Nephron progenitor cell (in vitro differentiated cells): ENCODE measurements around the gene SPAAR.

Source experiments
- DNase-seq: peaks from one replicate; pipeline ENCODE4 v3.0.0; 2021
- H3K27ac Mint-ChIP-seq: 2 replicates; pipeline ENCODE4 v1.8.0; 2021; ENCODE audit warnings: mild to moderate bottlenecking, moderate library complexity, mixed read lengths
- H3K27me3 Mint-ChIP-seq: 2 replicates; pipeline ENCODE4 v1.8.0; 2021; ENCODE audit warnings: mild to moderate bottlenecking, low read depth, mixed read lengths; ENCODE audit not compliant: poor library complexity
- H3K36me3 Mint-ChIP-seq: 2 replicates; pipeline ENCODE4 v1.8.0; 2021; ENCODE audit warnings: low read depth, mixed read lengths
- H3K4me1 Mint-ChIP-seq: 2 replicates; pipeline ENCODE4 v1.8.0; 2021; ENCODE audit warnings: mixed read lengths
- H3K4me3 Mint-ChIP-seq: 2 replicates; pipeline ENCODE4 v1.8.0; 2021; ENCODE audit warnings: mild to moderate bottlenecking, moderate library complexity, mixed read lengths
- H3K9me3 Mint-ChIP-seq: 2 replicates; pipeline ENCODE4 v1.8.0; 2021; ENCODE audit warnings: mild to moderate bottlenecking, moderate library complexity, mixed read lengths
- CTCF ChIP-seq: fragments of 200-600 bp; sonication (generic); IDR thresholded peaks from 2 replicates; pipeline ENCODE4 v1.5.0; 2021; ENCODE audit warnings: antibody characterized with exemption

SPAAR gene

GRCh38 chr9:35909274-35909673, at the start of gene SPAAR:
Gene SPAAR (plus strand): TSS chr9:35909490. CDS start chr9:35910464, 974 bp downstream.
- Mint-ChIP-seq H3K4me1 (peaks cover 62% of the 10 kb centered on the region), H3K9me3 (no peaks in the 10 kb centered on the region), H3K4me3 (no peak within 1 kb of the TSS), H3K36me3 (no peaks in the 10 kb centered on the region), H3K27ac (peak within 1 kb of the TSS; percentile 97), H3K27me3 (peaks cover 3% of the 10 kb centered on the region)
- DNase-seq, result no peak
- TF ChIP-seq CTCF, result no peak

- no peaks in the 10 kb centered on the region for H3K36me3 Mint-ChIP-seq
- no peaks in the 10 kb centered on the region for H3K9me3 Mint-ChIP-seq
- DNase-seq, result no peak
- peaks cover 20% of the 10 kb centered on the region for H3K27me3 Mint-ChIP-seq
- no peak overlapping the region for H3K4me3 Mint-ChIP-seq
- H3K27ac Mint-ChIP-seq, result no peak overlapping the region
- TF ChIP-seq CTCF, result no peak
- peaks cover 5% of the 10 kb centered on the region for H3K4me1 Mint-ChIP-seq
Measured at GRCh38 chr9:35859990-35860339, 49.3 kb upstream of the SPAAR start.

GRCh38 chr9:35861161-35861897, 48.0 kb upstream of the SPAAR start:
- no peak for TF ChIP-seq CTCF
- H3K4me1 Mint-ChIP-seq, result peaks cover 5% of the 10 kb centered on the region
- H3K4me3 Mint-ChIP-seq, result no peak overlapping the region
- peaks cover 20% of the 10 kb centered on the region for H3K27me3 Mint-ChIP-seq
- DNase-seq, result no peak
- H3K36me3 Mint-ChIP-seq, result no peaks in the 10 kb centered on the region
- H3K27ac Mint-ChIP-seq, result no peak overlapping the region
- no peaks in the 10 kb centered on the region for H3K9me3 Mint-ChIP-seq

GRCh38 chr9:35862328-35862727, 47.0 kb upstream of the SPAAR start:
- TF ChIP-seq CTCF, result no peak
- H3K4me1 Mint-ChIP-seq, result peaks cover 5% of the 10 kb centered on the region
- no peak overlapping the region for H3K4me3 Mint-ChIP-seq
- H3K9me3 Mint-ChIP-seq, result no peaks in the 10 kb centered on the region
- no peak for DNase-seq
- H3K27me3 Mint-ChIP-seq, result peaks cover 20% of the 10 kb centered on the region
- H3K36me3 Mint-ChIP-seq, result no peaks in the 10 kb centered on the region
- H3K27ac Mint-ChIP-seq, result no peak overlapping the region

GRCh38 chr9:35863583-35863982, 45.7 kb upstream of the SPAAR start:
- H3K9me3 Mint-ChIP-seq, result no peaks in the 10 kb centered on the region
- H3K36me3 Mint-ChIP-seq, result no peaks in the 10 kb centered on the region
- H3K27ac Mint-ChIP-seq, result no peak overlapping the region
- no peak for TF ChIP-seq CTCF
- H3K4me1 Mint-ChIP-seq, result peaks cover 5% of the 10 kb centered on the region
- H3K27me3 Mint-ChIP-seq, result peaks cover 20% of the 10 kb centered on the region
- H3K4me3 Mint-ChIP-seq, result no peak overlapping the region
- DNase-seq, result no peak

GRCh38 chr9:35864695-35865255, 44.5 kb upstream of the SPAAR start:
- Mint-ChIP-seq H3K4me1 (peaks cover 5% of the 10 kb centered on the region), H3K36me3 (no peaks in the 10 kb centered on the region), H3K4me3 (no peak overlapping the region)

More at GRCh38 chr9:35864695-35865255, 44.5 kb upstream of the SPAAR start:
- H3K27me3 Mint-ChIP-seq, result peaks cover 23% of the 10 kb centered on the region
- H3K9me3 Mint-ChIP-seq, result no peaks in the 10 kb centered on the region
- DNase-seq, result no peak
- no peak overlapping the region for H3K27ac Mint-ChIP-seq
- no peak for TF ChIP-seq CTCF
